Keratinocyte (primary cell): ENCODE measurements around the gene PRAMEF15.
"Not testable (repeated sequence)": the region's sequence is repeated elsewhere in the genome, so short reads cannot be mapped to it uniquely, and the experiment has no call there.

Experiments used
- EZH2 ChIP-seq: IDR thresholded peaks from one replicate; pipeline ENCODE4 v1.6.1; 2012; ENCODE audit warnings: inconsistent platforms, mild to moderate bottlenecking, low read length, moderate library complexity
- TF ChIP-seq, protein P1 (sequence below), 3 experiments: IDR thresholded peaks in 1 of 3; conservative IDR thresholded peaks in 1 of 3; optimal IDR thresholded peaks in 1 of 3; 2 replicates in 2 of 3; 3 replicates in 1 of 3; pipeline versions ENCODE3 to v1.5.1; 2011; ENCODE audit warnings: low read length in 3 of 3, mild to moderate bottlenecking in 3 of 3, moderate library complexity in 2 of 3, control low read depth in 1 of 3, inconsistent platforms in 1 of 3; ENCODE audit not compliant: insufficient read depth in 2 of 3; ENCODE audit errors: extremely low read depth in 1 of 3

DNA sequence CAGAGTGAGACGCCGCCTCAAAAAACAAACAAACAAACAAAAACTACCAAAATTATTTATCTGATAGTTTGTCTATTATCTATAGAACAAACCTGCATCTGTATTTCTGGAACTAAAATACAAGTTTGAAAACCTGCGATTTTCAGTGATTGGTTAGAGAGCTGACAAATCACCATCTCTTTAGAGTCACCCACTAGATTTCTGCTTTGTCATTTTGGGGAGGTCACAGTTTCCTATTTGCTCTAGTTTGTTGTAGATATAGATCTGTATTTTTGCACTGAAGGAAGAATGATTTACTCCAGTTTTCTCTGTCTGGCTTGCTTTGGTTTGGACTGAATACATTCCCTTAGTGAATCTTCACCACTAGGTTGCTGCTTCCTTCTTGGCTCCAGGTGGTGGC, 51.2 kb downstream of the PRAMEF15 start:
- TF ChIP-seq, protein P1, sequence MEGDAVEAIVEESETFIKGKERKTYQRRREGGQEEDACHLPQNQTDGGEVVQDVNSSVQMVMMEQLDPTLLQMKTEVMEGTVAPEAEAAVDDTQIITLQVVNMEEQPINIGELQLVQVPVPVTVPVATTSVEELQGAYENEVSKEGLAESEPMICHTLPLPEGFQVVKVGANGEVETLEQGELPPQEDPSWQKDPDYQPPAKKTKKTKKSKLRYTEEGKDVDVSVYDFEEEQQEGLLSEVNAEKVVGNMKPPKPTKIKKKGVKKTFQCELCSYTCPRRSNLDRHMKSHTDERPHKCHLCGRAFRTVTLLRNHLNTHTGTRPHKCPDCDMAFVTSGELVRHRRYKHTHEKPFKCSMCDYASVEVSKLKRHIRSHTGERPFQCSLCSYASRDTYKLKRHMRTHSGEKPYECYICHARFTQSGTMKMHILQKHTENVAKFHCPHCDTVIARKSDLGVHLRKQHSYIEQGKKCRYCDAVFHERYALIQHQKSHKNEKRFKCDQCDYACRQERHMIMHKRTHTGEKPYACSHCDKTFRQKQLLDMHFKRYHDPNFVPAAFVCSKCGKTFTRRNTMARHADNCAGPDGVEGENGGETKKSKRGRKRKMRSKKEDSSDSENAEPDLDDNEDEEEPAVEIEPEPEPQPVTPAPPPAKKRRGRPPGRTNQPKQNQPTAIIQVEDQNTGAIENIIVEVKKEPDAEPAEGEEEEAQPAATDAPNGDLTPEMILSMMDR (optimal IDR thresholded peaks at IDR 0.05 in 1 of 3, IDR thresholded peaks at IDR 0.05 in 1 of 3, conservative IDR thresholded peaks at IDR 0.05 in 1 of 3; ENCODE audit: extremely low read depth in 1 of 3, insufficient read depth in 2 of 3, low read length in 3 of 3) = not testable (repeated sequence)
- not testable (repeated sequence) for TF ChIP-seq EZH2
